Measurements from ENCODE around the gene PLXNB1.
"Not testable (repeated sequence)": the region's sequence is repeated elsewhere in the genome, so short reads cannot be mapped to it uniquely, and the experiment has no call there.

Gene PLXNB1, protein sequence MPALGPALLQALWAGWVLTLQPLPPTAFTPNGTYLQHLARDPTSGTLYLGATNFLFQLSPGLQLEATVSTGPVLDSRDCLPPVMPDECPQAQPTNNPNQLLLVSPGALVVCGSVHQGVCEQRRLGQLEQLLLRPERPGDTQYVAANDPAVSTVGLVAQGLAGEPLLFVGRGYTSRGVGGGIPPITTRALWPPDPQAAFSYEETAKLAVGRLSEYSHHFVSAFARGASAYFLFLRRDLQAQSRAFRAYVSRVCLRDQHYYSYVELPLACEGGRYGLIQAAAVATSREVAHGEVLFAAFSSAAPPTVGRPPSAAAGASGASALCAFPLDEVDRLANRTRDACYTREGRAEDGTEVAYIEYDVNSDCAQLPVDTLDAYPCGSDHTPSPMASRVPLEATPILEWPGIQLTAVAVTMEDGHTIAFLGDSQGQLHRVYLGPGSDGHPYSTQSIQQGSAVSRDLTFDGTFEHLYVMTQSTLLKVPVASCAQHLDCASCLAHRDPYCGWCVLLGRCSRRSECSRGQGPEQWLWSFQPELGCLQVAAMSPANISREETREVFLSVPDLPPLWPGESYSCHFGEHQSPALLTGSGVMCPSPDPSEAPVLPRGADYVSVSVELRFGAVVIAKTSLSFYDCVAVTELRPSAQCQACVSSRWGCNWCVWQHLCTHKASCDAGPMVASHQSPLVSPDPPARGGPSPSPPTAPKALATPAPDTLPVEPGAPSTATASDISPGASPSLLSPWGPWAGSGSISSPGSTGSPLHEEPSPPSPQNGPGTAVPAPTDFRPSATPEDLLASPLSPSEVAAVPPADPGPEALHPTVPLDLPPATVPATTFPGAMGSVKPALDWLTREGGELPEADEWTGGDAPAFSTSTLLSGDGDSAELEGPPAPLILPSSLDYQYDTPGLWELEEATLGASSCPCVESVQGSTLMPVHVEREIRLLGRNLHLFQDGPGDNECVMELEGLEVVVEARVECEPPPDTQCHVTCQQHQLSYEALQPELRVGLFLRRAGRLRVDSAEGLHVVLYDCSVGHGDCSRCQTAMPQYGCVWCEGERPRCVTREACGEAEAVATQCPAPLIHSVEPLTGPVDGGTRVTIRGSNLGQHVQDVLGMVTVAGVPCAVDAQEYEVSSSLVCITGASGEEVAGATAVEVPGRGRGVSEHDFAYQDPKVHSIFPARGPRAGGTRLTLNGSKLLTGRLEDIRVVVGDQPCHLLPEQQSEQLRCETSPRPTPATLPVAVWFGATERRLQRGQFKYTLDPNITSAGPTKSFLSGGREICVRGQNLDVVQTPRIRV (N-terminal part only)

DNA sequence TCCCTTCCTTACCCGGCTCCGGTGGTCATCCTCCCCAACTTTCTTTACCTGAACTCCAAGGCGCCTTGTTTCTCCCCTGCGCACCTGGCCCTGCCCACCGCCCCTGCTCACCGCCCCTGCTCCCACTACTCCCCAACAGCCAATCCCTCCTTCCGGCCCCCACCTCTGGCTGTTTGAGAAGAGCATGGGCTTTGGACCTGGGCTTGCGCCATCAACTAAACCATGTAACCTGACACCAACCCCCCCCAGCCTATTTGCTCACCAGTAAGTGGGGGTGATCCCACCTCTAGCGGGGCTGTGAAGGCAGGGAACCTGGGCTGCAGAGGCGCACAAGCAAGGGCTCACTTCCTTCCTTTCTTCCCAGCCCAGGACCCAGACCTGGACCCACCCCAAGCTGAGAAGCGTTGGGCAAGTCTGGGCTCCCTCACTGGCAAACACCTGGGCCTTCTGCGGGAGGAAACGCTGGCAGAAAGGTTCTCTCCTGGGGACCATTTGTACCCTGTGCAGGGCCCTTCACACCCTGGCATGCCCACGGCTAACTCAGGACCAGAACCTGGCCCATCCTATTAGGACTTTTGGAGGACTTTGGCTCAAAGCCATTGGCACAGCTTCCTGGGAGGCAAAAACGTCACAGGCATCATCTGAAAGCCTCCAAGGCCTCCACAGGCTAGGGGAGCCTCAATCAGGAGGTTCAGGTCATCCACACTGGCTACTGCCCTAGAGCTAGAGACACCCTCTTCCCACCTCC lies at the start of gene PLXNB1:
TSS of gene PLXNB1 (minus strand) at position 127 of the 748 bp plus-strand sequence. CDS start 5,475 bp downstream, outside the sequence.
- DNase-seq: peak in 7 of 42 donors; percentile 21 to 59 (median 36)

DNA sequence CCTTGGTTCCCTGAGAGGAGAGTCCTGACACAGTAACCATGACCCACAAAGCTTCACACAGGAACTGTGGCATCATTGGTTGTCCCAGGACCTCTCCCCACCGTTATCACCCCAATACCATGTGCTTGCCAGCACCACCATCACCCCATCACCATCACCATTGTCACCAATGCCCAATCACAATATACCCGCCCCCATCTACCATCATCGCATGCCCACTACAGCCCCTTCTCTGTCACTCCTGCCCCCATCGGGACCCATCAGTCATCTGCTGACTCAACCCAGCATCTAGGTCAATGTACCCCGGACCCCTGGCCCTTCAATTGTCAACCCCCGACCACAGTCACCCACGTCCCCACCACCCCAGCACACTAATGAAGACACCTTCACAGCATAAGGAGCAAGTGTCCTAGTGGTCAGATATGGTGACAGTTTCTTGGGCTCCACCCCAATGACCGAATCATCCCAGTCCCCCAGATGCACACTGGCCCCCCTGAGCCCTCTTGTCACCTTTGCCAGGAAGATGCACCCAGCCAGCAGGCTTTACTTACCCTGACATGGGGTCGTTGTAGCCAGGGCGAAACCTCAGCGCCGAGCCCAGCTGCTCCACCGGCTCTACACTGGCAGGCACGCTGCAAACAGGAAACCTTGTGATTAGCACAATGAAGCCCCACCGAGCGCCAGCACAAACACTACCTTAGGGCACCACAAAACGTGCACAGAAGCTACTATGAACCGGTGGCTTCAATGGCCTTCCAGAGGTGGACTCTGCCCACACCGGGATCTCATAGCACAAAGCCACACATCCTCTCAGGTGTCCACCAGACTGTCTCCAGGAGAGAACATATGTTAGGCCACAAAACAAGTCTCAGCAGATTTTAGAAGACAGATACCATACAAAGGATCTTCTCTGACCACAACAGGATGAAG lies 49.0 kb upstream of the PLXNB1 start:
- intact Hi-C loops (cut with DNase I): no loop called here
- DNase-seq: no peak

More for the DNA sequence above, at the start of gene PLXNB1:
- intact Hi-C loops (cut with DNase I): no loop called here

GRCh38 chr3:48477959-48478520 lies 48.2 kb upstream of the PLXNB1 start:
- DNase-seq: no peak
- intact Hi-C loops (cut with DNase I): no loop called here

GRCh38 chr3:48476426-48477053 lies 46.7 kb upstream of the PLXNB1 start:
- DNase-seq: no peak
- intact Hi-C loops (cut with DNase I): no loop called here

- DNase-seq: no peak
- intact Hi-C loops (cut with DNase I): no loop called here
These were observed 45.3 kb upstream of the PLXNB1 start for GRCh38 chr3:48475188-48475587.

DNA sequence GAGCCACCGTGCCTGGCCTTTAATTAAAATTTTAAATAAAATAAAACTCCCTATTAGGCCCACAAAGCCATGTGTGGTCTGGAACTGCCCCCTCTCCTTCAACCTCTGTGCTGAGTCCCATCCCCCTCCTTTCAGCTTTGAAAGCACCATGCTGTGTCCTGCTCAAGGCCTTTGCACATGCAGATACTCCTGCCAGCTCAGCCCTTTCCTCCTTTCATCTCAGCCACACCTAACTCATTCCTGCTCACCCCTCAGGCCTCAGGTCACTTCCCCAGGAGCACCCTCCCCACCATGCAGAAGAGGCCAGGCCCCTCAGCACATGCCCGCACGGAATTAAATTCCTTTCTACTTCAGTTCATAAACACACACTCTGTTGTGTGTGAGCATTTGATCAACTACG lies 44.7 kb upstream of the PLXNB1 start:
- DNase-seq: no peak
- intact Hi-C loops (cut with DNase I): no loop called here

GRCh38 chr3:48474031-48474430 lies 44.1 kb upstream of the PLXNB1 start:
- DNase-seq; intact Hi-C loops (cut with DNase I): not testable (repeated sequence)

DNA sequence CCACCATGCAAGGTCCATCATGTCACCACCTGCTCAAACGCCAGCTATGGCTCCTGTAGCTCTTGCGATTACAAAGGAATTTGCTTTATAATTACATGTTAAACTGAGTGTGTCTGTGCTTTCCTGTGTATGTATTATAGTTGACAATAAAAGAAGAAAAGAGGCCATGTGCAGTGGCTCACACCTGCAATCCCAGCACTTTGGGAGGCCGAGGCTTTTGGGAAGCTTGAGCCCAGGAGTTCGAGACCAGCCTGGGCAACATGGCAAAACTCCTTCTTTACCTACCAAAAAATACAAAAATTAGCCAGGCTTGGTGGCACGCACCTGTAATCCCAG lies 43.7 kb upstream of the PLXNB1 start:
- intact Hi-C loops (cut with DNase I): no loop called here
- no peak for DNase-seq

DNA sequence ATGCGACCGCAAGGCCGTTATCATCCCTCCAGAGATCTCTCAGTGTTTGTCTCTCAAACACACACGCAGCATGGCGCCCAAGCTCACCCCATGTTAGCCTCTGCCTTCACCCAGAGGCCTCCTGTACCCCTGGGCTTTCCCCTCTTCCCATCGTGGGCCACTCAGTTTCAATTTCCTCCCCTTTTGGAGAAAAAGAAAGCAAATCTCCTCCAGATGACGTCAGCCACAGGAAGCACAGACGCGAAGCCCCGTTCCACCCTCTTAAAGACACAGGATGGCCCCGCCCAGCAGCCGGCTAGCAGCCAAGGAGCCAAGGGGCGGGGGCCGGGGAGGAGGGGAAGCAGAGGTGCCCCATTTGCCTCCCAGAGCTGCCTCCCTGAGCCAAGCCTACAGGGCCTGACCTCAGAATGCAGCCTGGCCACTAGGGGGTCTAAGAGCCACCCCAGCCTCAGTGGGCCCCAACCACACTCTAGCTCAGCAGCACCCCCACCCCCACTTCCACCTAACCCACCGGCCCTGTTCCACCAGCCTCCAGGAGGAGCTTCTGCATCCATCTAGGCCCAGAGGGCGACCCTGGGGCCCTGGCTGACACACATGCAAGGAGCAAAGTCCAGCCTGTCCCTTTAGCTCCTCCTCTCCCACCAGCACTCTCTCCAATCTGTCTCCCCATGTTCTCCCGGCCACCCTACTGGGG lies 43.2 kb upstream of the PLXNB1 start:
- peak; percentile 73 to 96 (median 88) for DNase-seq
- intact Hi-C loops (cut with DNase I): no loop called here

GRCh38 chr3:48472673-48472922 lies 42.7 kb upstream of the PLXNB1 start:
- intact Hi-C loops (cut with DNase I): no loop called here
- peak in 2 of 42 donors; percentile 18 to 26 for DNase-seq

DNA sequence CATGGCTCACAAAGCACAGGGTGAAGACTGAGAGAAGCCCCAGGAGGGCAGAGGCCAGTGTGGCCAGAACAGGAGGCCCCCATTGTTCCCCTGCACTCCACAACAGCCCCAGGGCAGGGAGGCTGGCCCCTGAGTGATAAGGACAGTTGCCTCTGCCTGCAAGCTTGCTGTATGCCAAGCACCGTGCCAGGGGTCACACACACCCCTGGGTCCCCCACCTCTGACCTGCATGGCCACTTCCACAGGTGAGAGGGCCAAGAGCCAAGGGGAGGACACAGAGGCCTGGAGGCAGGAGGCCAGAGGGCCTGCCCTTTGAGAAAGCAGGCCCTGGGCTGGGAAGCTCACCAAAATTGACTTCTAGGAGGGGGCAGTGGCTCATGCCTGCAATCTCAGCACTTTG lies 40.4 kb upstream of the PLXNB1 start:
- intact Hi-C loops (cut with DNase I): no loop called here
- no peak for DNase-seq

DNA sequence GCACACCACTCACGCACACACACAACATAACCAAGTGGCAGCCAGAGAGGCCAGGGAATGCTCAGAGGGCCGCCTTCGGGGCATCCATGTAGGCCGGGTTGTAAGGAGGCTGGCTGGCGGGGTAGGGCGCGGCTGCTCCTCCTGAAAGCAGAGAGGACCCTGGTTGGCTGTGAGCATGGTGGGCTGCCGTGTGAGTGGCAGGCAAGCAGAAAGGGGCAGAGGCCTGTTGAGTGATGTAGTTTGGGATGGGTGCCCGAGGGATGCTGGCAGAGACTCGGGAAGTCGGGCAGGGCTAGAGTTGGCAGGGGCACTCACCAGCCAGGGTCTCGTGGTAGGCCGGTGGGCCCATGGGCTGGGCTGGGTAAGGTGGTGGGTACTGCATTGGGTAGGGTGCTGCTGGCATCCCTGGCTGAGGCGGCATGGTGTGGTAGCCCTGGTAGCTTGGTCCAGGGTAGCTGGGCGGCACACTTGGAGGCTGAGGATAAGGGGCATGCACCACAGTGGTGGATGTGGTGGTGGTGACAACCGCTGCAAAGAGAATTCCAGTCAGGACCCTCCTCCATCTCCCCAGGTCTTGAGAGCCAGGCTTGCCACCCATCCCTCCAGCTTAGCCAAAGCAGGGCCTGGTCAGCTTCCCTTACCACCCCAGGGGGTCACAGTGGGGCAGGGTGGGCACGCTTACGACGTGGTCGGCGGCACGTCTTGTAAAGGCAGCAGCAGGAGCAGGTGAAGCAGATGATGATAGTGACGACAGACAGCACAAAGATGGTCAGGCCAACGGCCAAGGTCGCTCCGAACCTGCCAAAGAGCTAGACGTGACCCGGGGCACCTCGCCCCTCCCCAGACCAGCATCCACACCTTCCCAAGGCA lies 39.4 kb upstream of the PLXNB1 start:
- intact Hi-C loops (cut with DNase I): no loop called here
- DNase-seq: peak in 15 of 42 donors; percentile 8 to 64 (median 43)

- peak in 4 of 42 donors; percentile 7 to 59 (median 28) for DNase-seq
- intact Hi-C loops (cut with DNase I): no loop called here
These were observed 38.4 kb upstream of the PLXNB1 start for GRCh38 chr3:48468329-48468731.

DNA sequence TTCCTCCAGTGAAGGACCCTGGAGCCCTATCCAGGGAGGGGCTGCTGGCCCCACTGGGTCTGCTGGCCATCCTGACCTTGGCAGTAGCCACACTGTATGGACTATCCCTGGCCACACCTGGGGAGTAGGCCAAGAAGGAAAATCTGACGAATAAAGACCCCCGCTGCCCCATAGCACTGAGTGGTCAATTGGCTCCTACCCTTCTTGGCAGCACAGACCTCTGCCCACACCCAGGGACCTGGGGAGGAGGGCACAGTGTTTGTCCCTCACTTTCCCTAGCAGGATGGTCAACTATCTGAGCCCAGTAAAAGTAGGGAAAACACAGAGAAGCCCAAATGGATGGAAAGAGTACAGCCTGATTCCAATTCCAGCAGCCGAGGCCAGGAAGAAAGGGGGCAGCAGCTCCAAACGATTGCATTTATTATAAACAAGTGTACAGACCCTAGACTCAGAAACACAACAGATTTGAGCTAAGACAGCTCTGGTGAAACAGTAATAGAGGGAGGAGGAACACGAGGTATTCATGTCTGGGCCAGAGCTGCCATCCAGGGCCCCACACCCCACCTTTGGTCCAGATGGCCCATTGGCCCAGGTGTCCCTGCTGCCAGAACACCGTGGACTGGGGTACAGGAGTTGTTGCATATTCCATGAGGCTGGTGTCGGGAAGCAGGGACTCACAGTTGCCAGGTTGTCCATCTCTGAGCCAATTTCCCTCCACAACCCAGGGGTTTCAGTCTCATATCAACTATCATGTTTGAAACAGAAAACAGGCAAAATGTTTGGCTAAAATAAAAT lies 37.8 kb upstream of the PLXNB1 start:
- intact Hi-C loops (cut with DNase I): no loop called here
- no peak for DNase-seq

DNA sequence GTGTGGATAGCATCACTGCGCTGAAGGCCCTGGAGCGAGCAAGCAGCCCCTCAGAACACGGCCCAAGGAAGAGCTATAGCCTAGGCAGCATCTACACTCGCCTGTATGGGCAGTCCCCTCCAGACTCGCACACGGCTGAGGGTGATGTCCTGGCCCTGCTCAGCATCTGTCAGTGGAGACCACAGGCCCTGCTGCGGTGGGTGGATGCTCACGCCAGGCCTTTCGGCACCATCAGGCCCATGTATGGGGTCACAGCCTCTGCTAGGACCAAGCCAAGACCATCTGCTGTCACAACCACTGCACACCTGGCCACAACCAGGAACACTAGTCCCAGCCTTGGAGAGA lies 37.2 kb upstream of the PLXNB1 start:
- no peak for DNase-seq
- intact Hi-C loops (cut with DNase I): no loop called here
